Hematopoietic multipotent progenitor cell treated with erythropoietin and hydrocortisone succinate and interleukin-3 and kit ligand, for 8 days (in vitro differentiated cells): ENCODE measurements around the gene ALOX12.
"Not testable (repeated sequence)": the region's sequence is repeated elsewhere in the genome, so short reads cannot be mapped to it uniquely, and the experiment has no call there.

Experiments
- DNase-seq: peaks from one replicate; pipeline ENCODE4 v3.0.0-alpha.2; 2015

ALOX12 gene, protein sequence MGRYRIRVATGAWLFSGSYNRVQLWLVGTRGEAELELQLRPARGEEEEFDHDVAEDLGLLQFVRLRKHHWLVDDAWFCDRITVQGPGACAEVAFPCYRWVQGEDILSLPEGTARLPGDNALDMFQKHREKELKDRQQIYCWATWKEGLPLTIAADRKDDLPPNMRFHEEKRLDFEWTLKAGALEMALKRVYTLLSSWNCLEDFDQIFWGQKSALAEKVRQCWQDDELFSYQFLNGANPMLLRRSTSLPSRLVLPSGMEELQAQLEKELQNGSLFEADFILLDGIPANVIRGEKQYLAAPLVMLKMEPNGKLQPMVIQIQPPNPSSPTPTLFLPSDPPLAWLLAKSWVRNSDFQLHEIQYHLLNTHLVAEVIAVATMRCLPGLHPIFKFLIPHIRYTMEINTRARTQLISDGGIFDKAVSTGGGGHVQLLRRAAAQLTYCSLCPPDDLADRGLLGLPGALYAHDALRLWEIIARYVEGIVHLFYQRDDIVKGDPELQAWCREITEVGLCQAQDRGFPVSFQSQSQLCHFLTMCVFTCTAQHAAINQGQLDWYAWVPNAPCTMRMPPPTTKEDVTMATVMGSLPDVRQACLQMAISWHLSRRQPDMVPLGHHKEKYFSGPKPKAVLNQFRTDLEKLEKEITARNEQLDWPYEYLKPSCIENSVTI

DNA sequence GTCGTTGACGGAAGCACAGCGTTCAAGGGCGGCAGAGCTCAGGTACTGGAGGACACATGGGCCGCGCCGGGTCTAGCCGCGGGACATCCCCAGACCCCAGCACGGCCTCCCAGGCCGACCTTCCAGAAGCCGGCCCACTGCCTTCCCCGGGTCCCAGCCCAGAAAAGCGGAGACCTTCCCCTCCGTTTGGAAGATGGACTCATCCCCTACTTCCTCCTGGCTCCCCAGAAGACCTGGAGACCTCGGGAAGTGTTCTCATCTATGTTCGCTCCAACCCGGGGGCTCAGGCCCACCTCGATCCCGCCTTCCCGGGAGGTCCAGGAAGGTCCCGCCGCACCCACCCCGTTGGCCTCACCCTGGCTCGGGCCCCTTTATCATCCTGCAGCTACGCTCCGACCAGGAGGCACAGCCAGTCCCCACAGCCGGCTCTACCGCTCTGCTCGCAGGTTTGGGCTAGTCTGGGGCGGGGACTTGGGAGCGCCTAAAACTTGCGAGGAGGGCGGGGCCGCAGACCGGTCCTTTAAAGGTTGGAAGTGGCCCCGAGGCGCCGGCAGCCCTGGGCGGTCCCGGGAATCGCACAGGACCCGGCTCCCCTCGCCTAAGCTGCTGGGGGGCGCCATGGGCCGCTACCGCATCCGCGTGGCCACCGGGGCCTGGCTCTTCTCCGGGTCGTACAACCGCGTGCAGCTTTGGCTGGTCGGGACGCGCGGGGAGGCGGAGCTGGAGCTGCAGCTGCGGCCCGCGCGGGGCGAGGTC lies at the start of gene ALOX12:
TSS of gene ALOX12 (plus strand) at position 550 of the 756 bp plus-strand sequence. CDS start at position 619, 69 bp downstream.
- peak; percentile 69 for DNase-seq

DNA sequence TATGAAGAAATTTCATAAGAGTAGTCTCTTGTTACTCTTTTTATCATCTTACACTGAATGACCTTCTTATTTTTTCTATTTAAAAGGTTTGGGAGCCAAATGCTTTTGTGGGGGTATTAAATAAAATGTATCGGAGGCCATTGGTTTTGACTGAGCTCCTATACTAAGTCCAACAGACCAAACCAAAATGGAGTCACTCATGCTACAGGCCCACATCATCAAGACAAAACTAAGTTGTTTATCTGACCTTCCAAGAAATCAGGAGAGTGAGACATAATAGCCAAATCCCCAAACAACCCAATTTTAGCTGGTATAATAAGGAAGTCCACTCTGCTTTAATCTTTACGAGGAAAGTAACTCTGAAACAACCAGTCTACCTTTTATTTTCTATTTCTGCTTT lies 48.1 kb upstream of the ALOX12 start:
- no peak for DNase-seq

DNA sequence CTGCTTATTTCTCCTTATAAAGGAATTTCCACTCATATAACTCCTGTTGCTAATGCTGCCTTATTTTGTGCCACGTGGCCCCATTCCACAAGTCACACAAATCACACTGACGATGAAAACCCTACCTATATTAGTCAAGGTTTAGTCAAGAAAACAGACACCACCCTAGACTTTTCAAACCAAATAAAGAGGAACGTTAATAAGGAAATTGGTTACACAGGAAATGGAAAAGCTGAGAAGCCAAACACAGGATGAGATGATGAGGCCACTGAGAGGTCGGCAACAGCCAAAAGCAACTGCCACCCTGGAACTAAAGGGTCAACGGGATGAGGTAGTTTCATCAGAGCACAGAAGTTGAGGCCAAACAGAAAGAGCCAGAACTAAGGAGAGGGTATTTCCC lies 47.3 kb upstream of the ALOX12 start:
- DNase-seq, result no peak

DNA sequence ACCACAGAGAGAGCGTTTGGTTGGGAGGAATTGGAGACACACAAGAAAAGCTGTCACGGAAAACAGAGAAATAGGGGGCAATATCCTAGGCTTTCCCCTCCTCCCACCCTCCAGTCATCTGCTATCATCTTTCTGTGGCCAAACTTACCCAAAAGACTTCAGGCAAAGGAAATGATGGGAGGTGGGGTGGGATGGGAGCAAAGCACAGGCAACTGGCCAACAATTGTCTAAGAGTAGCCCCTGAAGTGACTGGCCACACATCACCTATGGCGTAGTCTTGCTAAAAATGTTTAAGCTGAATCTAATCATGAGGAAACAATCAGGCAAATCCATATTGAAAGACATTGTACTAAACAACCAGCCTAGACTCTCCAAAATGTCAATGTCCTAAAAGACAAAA lies 46.9 kb upstream of the ALOX12 start:
- no peak for DNase-seq

DNA sequence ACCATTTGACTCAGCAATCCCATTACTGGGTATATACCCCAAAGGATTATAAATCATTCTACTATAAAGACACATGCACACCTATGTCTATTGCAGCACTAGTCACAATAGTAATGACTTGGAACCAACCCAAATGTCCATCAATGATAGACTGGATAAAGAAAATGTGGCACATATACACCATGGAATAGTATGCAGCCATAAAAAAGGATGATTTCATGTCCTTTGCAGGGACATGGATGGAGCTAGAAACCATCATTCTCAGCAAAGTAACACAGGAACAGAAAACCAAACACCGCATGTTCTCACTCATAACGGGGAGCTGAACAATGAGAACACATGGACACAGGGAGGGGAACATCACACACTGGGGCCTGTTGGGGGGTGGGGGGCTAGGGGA lies 44.9 kb upstream of the ALOX12 start:
- not testable (repeated sequence) for DNase-seq

DNA sequence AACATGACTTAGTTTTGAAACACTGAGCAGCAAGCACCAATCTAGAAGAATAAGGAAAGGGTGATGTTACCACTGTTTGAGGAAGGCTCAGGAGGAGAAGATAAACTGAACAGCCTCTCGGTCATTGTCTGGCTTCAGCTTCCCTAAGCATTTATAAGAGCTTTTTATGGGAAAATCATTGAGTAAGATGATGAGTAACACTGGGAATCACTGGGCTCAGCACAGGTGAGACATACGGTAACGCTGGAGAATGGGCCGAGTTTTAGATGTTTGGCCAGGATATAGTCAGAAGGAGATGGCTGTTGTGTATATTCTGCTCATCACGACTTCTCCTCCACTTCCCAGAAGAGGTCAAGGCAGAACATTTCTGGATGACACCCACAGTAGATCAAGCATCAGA lies 42.2 kb upstream of the ALOX12 start:
- no peak for DNase-seq

DNA sequence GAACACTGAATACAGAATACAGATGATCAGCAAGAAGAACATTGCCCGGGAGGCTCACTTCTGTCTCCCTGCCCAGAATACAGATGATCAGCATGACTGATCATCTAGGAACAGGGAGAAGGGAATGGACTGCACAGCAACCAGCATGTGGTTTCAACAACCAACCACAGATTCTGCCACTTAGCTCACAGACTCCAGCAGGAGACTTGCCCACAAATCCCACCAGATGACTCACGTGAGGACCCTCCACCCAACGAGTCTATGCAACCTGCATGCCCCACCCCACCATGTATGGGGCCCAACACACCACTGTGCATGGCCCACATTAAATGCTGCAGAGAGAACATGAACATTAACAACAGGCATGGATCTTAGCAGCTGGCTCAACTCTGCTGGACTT lies 36.1 kb upstream of the ALOX12 start:
- no peak for DNase-seq

DNA sequence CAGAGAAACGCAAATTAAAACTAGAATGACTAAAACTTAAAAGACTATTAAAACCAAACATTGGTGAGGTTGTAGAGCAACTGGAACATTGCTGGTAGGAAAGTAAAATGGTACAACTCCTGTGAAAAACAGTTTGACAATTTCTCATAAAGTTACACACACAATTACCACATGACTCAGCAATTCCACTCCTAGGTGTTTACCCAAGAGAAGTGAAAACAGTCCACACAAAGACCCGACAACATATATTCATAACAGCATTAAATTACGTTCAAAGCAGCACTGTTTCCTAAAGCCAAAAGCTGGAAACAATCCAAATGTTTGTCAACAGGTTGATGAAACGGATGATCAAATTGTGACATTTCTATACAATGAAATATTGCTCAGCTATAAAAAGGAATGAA lies 26.5 kb upstream of the ALOX12 start:
- DNase-seq, result no peak

DNA sequence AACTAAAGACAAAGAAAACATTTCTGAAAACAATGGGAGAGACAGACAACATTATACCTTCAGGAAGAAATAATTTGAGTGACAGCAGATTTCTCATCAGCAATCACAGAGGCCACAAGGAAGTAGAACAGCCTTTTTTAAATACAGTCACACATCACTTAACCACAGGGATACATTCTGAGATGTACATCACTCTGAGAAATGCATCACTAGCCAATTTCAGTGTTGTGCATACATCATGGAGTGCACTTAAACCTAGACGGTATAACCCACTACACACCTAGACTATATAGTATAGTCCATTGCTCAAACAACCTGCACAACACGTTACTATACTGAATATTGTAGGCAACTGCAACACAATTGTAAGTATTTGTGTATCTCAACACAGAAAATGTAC lies 24.9 kb upstream of the ALOX12 start:
- DNase-seq, result no peak

DNA sequence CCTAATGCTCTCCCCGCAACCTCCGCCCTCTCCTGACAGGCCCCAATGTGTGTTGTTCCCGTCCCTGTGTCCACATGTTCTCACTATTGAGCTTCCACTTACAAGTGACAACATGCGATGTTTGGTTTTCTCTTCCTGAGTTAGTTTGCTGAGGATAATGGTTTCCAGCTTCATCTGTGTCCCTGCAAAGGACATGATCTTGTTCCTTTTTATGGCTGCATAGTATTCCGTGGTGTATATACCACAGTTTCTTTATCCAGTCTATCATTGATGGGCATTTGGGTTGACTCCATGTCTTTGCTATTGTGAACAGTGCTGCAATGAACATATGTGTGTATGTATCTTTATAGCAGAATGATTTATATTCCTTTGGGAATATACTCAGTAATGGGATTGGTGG lies 16.4 kb upstream of the ALOX12 start:
- not testable (repeated sequence) for DNase-seq

DNA sequence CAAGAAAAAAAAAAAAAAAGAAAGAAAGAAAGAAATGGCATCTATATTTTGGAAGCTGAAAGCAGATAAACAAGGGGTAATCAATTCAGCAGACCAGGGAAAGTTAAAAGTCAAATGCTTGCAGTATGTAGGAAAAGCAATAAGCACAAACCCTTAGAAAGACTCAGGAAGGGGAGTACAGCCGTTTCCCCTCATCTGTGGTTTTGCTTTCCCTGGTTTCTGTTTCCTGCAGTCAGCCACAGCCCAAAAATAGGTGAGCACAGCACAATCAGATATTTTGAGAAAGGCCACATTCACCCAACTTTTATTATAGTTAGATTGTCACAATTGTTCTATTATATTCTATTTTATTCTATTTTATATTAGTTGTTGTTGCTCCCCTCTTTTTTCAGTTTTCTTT lies 14.4 kb upstream of the ALOX12 start:
- no peak for DNase-seq

DNA sequence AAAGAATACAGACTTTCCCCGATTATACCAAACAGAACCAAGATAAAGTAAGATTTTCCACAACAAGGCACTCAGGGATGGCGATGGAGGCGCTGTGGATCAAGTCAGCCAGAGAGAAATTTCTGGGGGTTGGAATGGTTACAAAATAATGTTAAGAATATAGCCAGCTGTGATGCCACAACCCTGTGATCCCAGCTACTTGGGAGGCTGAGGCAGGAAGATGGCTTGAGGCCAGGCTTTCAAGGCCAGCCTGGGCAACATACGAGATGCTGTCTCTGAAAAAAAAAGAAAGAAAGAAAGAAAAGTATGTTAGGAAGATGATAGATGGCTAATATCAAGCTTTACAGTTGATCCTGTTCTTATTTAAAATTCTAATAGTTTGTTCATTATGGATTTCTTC lies 10.6 kb upstream of the ALOX12 start:
- no peak for DNase-seq

DNA sequence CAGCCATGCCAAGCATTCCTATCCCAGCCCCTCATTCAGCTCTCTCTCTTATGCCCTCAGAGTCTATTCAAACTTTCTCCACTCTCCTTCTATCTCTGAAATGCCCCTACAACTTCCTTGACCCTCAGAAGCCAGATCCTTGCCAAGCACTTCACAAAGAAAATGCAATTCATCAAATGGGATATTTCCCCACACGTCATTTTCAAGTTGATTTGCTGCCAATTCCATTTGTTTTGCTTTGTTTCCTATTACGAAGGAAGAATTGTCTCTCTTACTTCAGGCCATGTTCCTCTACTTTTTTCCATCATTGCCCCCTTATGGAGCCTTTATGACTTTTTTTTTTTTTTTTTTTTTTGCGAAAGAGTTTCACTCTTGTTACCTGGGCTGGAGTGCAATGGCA lies 9.2 kb upstream of the ALOX12 start:
- no peak for DNase-seq

DNA sequence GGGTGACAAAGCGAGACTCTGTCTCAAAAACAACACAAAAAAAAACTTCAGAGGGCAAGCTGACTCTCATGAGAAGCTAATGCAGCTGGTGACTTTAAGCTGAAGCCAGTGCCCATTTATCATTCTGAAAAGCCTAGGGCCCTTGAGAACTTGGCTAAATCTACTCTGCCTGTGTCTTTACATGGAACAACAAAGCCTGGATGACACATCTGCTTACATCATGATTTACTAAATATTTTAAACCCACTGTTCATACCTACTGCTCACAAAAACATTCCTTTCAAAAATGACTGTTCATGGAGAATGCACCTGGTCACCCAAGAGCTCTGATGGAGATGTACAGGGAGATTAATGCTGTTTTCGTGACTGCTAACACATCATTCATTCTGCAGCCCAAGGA lies 6.1 kb upstream of the ALOX12 start:
- no peak for DNase-seq

DNA sequence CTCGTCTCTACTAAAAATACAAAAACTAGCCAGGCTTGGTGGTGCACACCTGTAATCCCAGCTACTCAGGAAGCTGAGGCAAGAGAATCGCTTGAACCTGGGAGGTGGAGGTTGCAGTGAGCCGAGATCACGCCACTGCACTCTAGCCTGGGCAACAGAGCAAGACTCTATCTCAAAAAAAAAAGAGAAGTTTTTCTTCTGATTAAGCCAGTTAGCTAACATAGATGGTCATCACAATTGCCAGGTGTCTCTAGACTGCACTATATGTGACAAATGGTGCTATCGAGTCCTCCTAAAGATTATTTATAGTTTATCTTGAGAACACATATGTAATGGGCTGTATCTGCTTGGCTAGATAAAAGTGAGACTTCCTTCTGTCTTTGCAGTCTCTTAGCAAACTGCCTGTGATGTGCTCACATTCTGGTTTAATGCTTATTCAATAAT lies 2.2 kb upstream of the ALOX12 start:
- peak; percentile 96 for DNase-seq

DNA sequence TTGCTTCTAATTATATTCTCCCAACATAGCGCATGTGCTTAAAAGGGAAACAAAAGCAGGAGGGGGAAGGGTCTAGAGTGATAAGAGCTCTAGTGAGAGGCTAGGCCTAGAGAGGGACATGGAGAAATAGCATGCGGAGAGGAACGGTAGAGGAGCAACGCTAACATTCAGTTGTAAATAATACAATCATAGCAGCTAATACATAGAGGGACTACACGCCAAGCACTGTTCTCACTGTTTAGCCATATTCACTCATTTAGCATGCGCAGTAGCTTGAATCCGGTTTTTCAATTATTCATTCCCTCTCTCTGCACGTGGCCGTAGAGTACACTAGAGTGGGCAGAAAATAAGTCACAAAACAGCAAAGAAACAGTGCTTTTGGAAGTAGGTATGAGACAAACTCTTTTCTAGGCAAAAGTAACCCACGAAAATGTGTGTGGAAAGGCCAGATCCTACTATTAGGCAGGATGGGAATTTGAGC lies 1.7 kb upstream of the ALOX12 start:
- DNase-seq, result no peak

DNA sequence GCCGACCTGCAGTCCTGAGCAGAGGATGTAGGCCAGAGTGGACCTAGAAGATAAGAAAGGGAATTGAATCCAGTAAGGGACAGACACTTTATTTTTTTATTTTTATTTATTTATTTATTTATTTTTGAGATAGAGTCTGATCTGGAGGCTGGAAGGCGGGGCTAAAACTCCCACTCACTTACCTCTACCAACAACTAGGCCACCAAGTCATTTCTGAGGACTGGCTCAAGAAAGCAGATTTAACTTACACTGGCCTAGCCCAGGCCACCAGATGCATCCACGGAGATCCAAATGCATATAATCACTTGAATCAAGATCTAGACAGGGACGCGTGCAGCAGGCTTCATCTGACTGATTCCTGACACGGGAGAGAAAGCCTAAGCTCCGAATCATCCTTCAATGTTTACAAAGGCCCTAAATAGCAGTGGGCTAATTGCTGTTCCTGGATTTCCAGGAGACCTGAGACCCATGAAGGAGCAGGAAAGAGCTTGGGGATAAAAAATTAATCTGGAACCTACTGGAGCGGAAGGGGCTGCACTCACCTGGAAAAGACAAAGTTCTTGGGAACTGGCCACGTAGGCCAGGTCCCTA lies 1.1 kb upstream of the ALOX12 start:
- peak; percentile 48 for DNase-seq

DNA sequence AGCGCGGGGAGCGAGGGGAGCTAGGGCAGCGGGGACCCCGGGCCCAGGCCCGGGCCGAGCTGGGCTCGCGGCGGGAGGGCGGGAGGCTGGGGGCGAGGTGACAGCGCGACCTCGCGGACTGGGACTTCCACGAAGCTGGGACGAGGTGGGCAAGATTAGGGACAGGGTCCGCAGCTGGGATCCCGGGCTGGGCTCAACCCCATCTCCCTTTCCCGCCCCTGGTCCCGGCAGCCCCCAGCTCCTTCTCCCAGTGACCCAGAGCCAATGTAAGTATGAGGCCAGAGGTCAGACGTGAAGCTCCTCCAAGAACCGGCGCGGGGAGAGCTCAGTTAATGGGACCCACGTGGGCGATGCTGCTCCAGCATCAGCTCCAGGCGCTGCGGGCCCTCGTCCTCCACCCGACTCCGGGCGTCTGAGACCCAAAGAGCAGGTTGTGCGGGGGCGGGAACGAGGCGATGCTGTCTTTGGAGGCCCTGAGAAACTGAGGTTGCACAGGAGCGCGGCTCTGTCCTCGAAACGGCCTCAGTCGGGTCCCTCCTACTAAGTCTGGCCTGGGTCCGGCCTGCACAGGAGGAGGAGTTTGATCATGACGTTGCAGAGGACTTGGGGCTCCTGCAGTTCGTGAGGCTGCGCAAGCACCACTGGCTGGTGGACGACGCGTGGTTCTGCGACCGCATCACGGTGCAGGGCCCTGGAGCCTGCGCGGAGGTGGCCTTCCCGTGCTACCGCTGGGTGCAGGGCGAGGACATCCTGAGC lies 585 bp downstream of the ALOX12 start:
- DNase-seq, result no peak

DNA sequence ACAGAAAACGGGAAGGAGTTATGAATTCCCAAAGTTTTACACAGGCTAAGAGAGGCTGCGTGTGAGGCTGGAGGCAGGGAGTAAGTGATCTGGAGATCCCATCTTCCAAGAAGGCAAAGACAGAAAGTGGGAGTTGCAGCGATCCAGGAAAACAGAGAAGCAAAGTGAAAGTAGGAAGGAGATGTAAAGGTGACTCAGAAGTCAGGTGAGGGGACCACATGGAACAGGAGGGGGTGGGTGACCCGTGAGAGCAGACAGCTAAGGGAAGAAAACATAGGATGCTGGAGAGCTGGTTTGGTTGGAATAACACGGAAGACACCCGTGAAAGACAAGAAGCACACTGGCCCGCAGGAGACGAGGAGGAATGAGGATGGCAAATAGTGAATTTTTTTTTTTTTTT lies 1.3 kb downstream of the ALOX12 start:
- DNase-seq, result no peak

DNA sequence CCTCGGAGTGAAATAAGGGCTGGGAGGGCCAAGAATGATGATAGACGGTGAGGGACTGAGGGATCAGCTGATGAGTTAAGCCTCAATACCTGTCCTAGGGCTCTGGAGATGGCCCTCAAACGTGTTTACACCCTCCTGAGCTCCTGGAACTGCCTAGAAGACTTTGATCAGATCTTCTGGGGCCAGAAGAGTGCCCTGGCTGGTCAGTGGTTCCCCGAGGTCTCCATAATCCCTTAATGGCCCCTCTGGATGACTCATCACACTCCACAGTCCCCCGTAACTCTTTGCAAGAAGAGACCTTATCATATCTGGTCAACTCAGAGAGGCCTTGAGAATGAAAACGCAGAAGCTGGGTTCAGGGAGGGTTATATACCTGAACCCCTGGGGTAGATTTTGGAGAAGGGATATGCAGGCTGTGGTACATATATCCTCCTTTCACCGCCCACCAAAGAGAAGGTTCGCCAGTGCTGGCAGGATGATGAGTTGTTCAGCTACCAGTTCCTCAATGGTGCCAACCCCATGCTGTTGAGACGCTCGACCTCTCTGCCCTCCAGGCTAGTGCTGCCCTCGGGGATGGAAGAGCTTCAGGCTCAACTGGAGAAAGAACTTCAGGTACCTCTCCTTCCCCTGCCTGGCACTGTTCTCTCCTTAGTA lies 3.1 kb downstream of the ALOX12 start:
- DNase-seq, result no peak

DNA sequence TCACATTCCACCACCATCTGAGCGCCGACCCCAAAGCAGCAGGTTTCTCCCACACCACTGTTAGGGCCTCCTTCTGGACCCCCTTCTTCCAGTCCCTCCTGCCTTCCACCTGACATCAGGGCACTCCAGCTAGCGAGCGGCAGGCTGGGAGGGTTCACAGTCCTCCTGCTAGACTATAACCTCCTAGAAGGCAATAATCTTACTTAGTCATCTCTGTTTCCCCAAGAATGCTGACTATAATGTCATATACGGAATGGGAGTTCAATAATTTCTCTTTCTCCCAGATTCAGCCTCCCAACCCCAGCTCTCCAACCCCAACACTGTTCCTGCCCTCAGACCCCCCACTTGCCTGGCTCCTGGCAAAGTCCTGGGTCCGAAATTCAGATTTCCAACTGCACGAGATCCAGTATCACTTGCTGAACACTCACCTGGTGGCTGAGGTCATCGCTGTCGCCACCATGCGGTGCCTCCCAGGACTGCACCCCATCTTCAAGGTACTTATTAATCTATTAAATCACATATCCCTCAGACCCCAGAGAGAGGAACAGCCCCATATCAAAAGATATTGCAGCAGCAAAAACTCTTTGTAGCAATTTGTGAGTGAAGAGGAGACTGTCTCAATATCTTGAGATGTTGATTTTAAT lies 5.6 kb downstream of the ALOX12 start:
- DNase-seq, result no peak
